GM10266 (cell line): ENCODE data around the gene GPS2.
"Not testable (repeated sequence)": the region's sequence is repeated elsewhere in the genome, so short reads cannot be mapped to it uniquely, and the experiment has no call there.

Source experiments
- DNase-seq: peaks from one replicate; pipeline ENCODE4 v3.0.0; 2012; ENCODE audit errors: extremely low spot score
- TF ChIP-seq, protein P1 (sequence below): IDR thresholded peaks from 2 replicates; pipeline ENCODE4 v1.5.1; 2012; ENCODE audit warnings: mild to moderate bottlenecking, low read depth; ENCODE audit not compliant: control insufficient read depth, insufficient read depth; ENCODE audit errors: missing control alignments

The GPS2 gene

DNA sequence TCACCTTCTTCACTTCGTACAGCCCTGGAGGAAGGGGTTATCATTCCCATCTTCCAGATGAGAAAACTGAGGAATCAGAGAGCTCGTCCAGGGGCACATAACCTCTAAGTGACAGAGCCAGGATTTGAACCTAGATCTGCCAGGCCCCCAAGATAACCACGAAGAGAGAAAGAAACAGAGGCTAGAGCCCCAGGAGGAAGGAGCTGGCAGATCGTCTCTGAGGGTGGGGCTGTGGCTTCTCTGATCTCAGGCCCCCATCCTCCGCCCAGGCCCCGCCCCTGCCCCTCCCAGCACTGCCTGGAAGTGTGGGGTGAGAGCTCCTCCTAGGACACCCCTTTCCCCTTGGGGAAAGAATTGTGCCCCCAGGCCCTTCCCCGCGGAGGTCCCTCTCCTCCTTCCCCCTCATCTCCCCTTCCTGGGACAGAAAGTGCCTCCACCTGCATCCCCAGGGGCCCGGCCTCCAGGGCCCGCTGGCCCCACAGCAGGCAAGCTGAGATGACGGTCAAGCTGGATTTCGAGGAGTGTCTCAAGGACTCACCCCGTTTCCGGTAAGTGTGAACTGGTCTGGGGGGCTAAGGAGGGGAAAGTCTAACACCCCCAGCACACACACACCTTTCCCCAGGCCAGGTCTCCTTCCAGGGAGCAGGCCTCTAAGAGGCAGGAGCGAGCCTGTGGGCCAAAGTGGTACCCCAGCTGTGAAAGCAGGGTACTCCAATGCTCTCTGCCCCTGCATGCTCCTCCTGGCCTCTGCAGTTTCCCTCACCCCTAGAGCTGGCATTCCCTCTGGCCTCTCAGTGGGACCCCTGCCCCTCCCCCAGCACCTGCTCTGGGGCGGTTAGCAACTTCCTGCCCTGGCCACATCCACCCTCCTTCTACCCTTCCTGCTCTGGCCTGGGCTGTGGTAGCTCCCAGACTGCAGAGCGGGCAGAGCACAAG lies 21.3 kb upstream of the GPS2 start, which contains the start of gene ACAP1:
Gene ACAP1 (plus strand): TSS at position 290 of the 936 bp plus-strand sequence. CDS start 206 bp downstream, at position 496.
- TF ChIP-seq, protein P1, sequence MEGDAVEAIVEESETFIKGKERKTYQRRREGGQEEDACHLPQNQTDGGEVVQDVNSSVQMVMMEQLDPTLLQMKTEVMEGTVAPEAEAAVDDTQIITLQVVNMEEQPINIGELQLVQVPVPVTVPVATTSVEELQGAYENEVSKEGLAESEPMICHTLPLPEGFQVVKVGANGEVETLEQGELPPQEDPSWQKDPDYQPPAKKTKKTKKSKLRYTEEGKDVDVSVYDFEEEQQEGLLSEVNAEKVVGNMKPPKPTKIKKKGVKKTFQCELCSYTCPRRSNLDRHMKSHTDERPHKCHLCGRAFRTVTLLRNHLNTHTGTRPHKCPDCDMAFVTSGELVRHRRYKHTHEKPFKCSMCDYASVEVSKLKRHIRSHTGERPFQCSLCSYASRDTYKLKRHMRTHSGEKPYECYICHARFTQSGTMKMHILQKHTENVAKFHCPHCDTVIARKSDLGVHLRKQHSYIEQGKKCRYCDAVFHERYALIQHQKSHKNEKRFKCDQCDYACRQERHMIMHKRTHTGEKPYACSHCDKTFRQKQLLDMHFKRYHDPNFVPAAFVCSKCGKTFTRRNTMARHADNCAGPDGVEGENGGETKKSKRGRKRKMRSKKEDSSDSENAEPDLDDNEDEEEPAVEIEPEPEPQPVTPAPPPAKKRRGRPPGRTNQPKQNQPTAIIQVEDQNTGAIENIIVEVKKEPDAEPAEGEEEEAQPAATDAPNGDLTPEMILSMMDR = no peak
- peak; percentile 80 for DNase-seq

DNA sequence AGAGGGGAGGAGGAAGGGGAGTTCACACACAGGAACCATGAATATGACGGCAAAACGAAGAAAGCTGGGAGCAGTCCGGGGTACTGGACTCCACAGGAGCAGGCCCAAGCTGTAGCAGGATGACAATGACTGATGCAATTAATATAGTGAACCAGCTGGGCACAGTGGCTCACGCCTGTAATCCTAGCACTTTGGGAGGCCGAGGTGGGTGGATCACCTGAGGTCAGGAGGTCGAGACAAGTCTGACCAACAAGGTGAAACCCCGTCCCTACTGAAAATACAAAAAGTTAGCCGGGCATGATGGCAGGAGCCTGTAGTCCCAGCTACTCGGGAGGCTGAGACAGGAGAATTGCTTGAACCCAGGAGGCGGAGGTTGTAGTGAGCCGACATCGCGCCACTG lies 20.6 kb upstream of the GPS2 start:
- DNase-seq = not testable (repeated sequence)

DNA sequence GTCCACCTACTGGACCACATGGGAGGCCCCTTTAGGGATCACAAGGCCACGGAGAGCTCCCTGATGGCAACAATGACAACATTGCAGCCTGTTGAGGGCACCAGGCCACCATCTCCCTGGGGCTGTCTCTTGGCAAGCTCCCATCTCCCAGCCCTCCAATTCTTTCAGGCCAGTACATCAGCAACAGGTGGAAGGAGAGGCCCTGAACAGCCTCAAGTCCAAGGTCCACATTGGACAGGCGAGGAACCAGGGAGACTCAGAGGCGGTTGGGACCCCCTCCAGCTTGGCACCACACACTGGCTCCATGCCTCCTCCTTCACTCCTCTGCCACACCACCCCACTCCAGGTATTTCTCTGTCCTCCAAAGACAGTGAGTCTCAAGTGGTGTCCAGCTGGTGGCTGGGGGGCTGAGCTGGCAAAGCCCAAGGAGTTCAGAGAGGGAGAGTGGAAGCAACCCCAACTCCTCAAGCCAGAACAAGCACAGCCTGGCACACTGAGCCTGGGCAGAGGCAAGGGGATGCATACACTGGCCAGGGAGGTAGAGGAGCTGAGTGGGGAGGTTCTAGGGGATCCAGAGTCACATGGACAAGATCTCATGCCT lies 19.9 kb upstream of the GPS2 start:
- TF ChIP-seq, protein P1 = no peak
- DNase-seq = no peak

DNA sequence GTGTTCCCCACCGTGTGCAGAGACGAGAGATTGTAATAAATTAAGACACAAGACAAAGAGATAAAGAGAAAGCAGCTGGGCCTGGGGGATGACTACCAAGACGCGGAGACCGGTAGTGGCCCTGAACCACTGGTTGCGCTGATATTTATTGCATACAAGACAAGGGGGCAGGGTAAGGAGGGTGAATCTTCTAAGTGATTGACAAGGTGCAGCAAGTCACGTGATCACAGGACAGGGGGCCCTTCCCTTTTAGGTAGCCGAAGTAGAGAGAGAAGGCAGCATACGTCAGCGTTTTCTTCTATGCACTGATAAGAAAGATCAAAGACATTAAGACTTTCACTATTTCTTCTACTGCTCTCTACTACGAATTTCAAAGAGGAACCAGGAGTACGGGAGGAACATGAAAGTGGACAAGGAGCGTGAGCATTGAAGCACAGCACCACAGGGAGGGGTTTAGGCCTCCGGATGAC lies 17.5 kb upstream of the GPS2 start:
- DNase-seq = not testable (repeated sequence)

DNA sequence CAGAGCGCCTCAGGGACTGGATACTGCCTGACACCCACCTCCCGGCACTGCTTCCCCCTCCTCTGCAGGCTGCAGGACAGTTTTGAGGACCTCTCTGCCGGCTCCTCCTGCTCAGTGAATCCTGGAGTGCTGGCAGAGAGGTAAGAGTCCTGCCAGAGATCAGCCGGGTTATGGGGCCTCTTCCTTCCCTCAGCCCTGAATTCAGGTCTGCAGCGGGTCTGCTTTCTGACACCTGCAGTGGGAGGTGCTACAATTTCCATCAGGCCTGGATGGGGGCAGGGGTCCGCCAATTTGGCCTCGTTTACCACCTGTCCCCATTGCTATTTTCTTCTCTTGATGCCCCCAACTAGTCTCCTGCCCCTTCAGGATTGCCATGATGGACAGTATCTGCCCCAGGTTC lies 17.0 kb upstream of the GPS2 start:
- TF ChIP-seq, protein P1 = no peak
- DNase-seq = no peak

DNA sequence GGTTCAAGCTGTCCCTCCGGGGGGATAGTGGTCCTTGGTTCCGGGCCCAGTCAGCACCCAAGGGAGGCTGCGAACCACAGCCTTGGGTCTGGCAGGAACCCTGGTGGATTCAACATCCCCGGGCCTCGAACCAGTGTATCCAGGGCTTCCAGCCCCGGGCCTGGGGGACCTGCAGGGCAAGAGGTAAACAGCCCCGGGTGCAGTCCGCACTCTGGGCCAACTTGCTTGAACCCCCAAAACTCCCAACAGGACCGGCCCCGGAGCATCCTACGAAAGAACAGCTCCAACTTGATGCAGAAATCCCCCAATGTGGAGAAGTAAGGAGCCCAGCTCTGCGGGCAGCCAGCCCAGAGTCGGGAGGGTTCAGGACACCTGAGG lies 15.5 kb upstream of the GPS2 start:
- DNase-seq = no peak
- TF ChIP-seq, protein P1 = no peak

DNA sequence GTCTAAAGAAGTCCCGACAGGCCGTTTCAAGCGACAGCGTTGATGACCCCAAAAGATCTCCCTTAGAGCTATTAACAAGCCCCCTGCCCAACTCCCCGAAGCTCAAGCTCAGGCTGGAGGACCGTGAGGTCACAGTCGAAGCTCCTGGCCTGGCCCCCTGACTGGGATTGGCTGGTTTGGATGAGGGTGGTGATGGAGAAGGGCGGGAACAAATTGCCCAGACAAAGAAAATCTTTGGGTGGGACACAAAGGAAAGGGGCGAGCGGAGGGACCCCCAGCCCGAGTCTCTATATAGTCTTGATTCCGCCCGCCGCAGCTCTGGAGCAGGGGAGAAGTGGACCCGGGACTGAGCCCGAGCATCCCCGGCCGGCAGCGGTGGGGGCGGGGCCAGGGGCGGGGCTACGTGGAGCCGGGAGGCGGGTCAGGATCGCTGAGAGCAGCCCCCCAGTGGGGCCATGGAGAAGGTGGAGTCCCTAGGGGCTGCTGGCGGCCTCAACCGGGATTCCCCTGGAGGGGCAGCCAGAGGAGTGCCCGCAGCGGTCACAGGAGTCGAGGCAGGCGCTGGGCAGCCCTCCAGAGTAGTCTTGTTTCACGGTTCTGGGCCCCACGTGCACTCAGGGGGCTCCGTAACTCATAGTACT lies 15.0 kb upstream of the GPS2 start:
- TF ChIP-seq, protein P1 = no peak
- DNase-seq = peak; percentile 87
